Measurements from ENCODE around the gene RICTOR. TPM values are rescaled to one million over a fixed set of nuclear protein-coding genes. Genes with fewer than 3 reads are reported as not detected.

Gene RICTOR
- total RNA-seq, 1 donor from 2014 or later = 51.1 TPM

GRCh38 chr5:38968665-38969064, 105.5 kb downstream of the RICTOR start:
- Histone ChIP-seq H3K4me3 (no peak overlapping the region), H3K9me3 (no peaks in the 10 kb centered on the region), H3K27ac (no peak overlapping the region), H3K27me3 (no peaks in the 10 kb centered on the region), H3K4me1 (no peaks in the 10 kb centered on the region), H3K36me3 (peaks cover 67% of the 10 kb centered on the region)
- no peak for TF ChIP-seq CTCF (IDR thresholded peaks at IDR 0.05)
- intact Hi-C loops (cut with DNase I) = no loop called here
- DNase-seq = no peak
- no peak for ATAC-seq

- intact Hi-C loops (cut with DNase I) = no loop called here
- no peaks in the 10 kb centered on the region for H3K9me3 ChIP-seq
- no peak overlapping the region for H3K4me3 ChIP-seq
- DNase-seq = no peak
- H3K4me1 ChIP-seq = no peaks in the 10 kb centered on the region
- H3K36me3 ChIP-seq = peaks cover 87% of the 10 kb centered on the region
- no peaks in the 10 kb centered on the region for H3K27me3 ChIP-seq
- ATAC-seq = no peak
- H3K27ac ChIP-seq = no peak overlapping the region
- no peak for TF ChIP-seq CTCF (IDR thresholded peaks at IDR 0.05)
Measured at GRCh38 chr5:38961691-38962090, 112.5 kb downstream of the RICTOR start.

- ATAC-seq = no peak
- Histone ChIP-seq H3K27me3 (no peaks in the 10 kb centered on the region), H3K27ac (no peak overlapping the region), H3K36me3 (peaks cover 96% of the 10 kb centered on the region), H3K4me1 (no peaks in the 10 kb centered on the region), H3K9me3 (no peaks in the 10 kb centered on the region), H3K4me3 (no peak overlapping the region)
- intact Hi-C loops (cut with DNase I) = no loop called here
- no peak for TF ChIP-seq CTCF (IDR thresholded peaks at IDR 0.05)
- no peak for DNase-seq
Measured at GRCh38 chr5:38953426-38954012, 120.7 kb downstream of the RICTOR start.

- intact Hi-C loops (cut with DNase I) = no loop called here
- H3K4me1 ChIP-seq = no peaks in the 10 kb centered on the region
- DNase-seq = no peak
- ATAC-seq = no peak
- TF ChIP-seq CTCF (IDR thresholded peaks at IDR 0.05) = no peak
- H3K4me3 ChIP-seq = no peak overlapping the region
- peaks cover 97% of the 10 kb centered on the region for H3K36me3 ChIP-seq
- no peaks in the 10 kb centered on the region for H3K9me3 ChIP-seq
- no peak overlapping the region for H3K27ac ChIP-seq
- no peaks in the 10 kb centered on the region for H3K27me3 ChIP-seq
Measured at GRCh38 chr5:38948501-38948900, 125.7 kb downstream of the RICTOR start.

GRCh38 chr5:38944282-38944681, 129.9 kb downstream of the RICTOR start:
- intact Hi-C loops (cut with DNase I) = no loop called here
- no peaks in the 10 kb centered on the region for H3K4me1 ChIP-seq
- no peaks in the 10 kb centered on the region for H3K27me3 ChIP-seq
- H3K27ac ChIP-seq = no peak overlapping the region
- H3K4me3 ChIP-seq = no peak overlapping the region
- DNase-seq (no peak), ATAC-seq (no peak)
- H3K36me3 ChIP-seq = peaks cover 80% of the 10 kb centered on the region
- no peak for TF ChIP-seq CTCF (IDR thresholded peaks at IDR 0.05)
- no peaks in the 10 kb centered on the region for H3K9me3 ChIP-seq

GRCh38 chr5:38941912-38942311, 132.3 kb downstream of the RICTOR start:
- H3K27ac ChIP-seq = no peak overlapping the region
- DNase-seq (no peak), ATAC-seq (no peak)
- no peaks in the 10 kb centered on the region for H3K9me3 ChIP-seq
- H3K4me3 ChIP-seq = no peak overlapping the region
- H3K36me3 ChIP-seq = peaks cover 75% of the 10 kb centered on the region
- no peak for TF ChIP-seq CTCF (IDR thresholded peaks at IDR 0.05)
- no peaks in the 10 kb centered on the region for H3K27me3 ChIP-seq
- intact Hi-C loops (cut with DNase I) = no loop called here
- no peaks in the 10 kb centered on the region for H3K4me1 ChIP-seq

All from upper lobe of right lung (tissue), 1 donor.